ENCODE results near the gene MYH16.

- TF ChIP-seq ISL1 (CRISPR knock-in tag; IDR thresholded peaks at IDR 0.05): no peak
- no peak for TF ChIP-seq CREB5 (CRISPR knock-in tag; IDR thresholded peaks at IDR 0.05; ENCODE audit: low read depth)
Measured at GRCh38 chr7:99331002-99331401, 58.4 kb downstream of the MYH16 start.

Data from SK-N-SH treated with all-trans-retinoic acid at 6 μM for 48 hours (cell line).